HG03521 (cell line): ENCODE measurements around the gene ZNG1C.
"Not testable (repeated sequence)": the region's sequence is repeated elsewhere in the genome, so short reads cannot be mapped to it uniquely, and the experiment has no call there.

ENCODE experiments used
- ATAC-seq: cut with Tn5 transposase; IDR thresholded peaks from one replicate; pipeline ENCODE4 v1.9.1; 2021; ENCODE audit warnings: mild to moderate bottlenecking, moderate library complexity; ENCODE audit not compliant: unreplicated experiment

The ZNG1C gene

DNA sequence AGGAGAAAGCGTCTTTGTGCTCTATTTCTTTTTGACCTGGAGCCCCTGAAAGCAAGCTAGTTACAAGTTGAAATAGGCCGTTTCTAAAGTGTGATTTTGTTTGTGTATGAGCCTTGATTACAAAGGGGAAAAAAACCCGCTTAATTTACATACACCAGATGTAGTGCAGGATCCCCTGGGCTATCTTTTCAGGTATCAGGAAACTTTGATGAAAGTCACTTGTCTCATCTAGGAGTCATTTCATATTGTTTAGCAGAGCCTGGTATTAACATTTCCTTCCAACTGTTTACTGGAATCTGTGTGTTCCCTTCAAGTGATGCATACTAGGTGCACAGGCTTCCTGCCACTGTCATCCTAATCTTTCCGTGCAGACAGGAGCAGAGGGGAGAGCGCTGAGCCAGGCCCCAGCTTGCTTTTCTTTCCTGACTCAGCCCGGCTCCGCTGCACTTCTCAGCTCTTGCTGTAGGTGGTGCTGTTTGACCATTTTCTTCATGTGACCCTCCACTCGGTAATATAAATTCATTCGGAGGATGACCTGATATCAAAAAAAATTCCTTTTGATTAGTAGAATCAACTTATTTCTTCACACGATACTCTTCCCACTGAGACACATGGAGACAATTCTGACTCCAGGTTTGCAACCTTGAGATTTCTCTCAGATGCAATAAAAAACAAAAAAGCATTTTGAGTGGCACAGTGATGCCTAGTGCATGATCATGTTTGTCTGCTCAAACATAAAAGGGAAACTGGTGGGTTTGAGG, 100.7 kb downstream of the ZNG1C start:
- peak; percentile 76 for ATAC-seq

DNA sequence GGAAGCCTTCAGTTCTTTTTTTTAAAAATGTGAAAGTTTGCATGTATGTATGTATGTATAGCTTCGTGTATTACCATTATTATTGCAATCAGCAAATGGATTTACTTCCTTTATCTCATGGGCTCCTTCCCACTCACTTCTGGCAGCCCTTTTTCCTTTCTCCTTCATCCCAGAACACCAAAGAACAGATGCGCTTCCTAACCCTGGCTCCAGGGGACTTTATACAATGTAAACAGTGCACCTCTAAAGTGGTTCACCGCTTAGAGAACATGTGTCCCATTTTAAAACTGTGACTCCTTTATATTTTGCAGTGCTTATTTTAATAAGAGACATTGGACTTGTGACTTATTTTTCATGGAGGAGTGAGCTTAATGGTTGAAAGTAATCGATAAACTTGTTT, 101.5 kb downstream of the ZNG1C start:
- not testable (repeated sequence) for ATAC-seq

DNA sequence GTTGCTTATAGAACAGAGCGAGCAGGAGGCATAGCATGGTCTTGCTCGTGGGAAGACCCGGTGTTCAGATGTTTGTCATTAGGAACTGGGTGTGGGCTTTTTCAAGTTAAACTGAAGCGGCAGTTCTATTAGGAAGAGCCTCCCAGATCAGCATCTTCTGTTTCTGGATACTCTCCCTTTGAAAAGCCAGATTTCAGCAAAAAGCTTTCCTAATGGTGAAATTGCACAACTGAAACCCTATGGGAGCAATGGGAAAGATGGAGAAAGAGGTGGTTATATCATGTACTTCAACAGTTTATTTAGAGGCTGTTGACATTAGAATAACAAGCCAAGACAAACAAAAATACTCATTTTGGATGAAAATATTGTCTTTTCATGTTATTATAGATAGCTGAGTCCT, 102.2 kb downstream of the ZNG1C start:
- ATAC-seq, result not testable (repeated sequence)
